Measurements from ENCODE around the gene TNFRSF4.

The TNFRSF4 gene

GRCh38 chr1:1166642-1167397 lies 47.1 kb downstream of the TNFRSF4 start:
- DNase-seq: no peak

- no peak for DNase-seq
Measured at GRCh38 chr1:1165900-1166421, 48.0 kb downstream of the TNFRSF4 start.

GRCh38 chr1:1165485-1165884 lies 48.5 kb downstream of the TNFRSF4 start:
- no peak for DNase-seq

GRCh38 chr1:1164701-1165451 lies 49.1 kb downstream of the TNFRSF4 start:
- peak; percentile 54 for DNase-seq

GRCh38 chr1:1164361-1164700 lies 49.6 kb downstream of the TNFRSF4 start:
- DNase-seq: no peak

- DNase-seq: no peak
Measured at GRCh38 chr1:1163538-1164070, 50.3 kb downstream of the TNFRSF4 start.

- peak; percentile 94 for DNase-seq
Measured at GRCh38 chr1:1162597-1163537, 51.1 kb downstream of the TNFRSF4 start.

- DNase-seq: peak; percentile 77
Measured at GRCh38 chr1:1161683-1162079, 52.3 kb downstream of the TNFRSF4 start.
